Measurements from ENCODE around the gene MAL. TPM values are rescaled to one million over a fixed set of nuclear protein-coding genes. Genes with fewer than 3 reads are reported as not detected.

Gene MAL
- total and polyA plus RNA-seq, 8 donors, result 0.25 to 1.9 (median 0.81) TPM; not detected in 1

DNA sequence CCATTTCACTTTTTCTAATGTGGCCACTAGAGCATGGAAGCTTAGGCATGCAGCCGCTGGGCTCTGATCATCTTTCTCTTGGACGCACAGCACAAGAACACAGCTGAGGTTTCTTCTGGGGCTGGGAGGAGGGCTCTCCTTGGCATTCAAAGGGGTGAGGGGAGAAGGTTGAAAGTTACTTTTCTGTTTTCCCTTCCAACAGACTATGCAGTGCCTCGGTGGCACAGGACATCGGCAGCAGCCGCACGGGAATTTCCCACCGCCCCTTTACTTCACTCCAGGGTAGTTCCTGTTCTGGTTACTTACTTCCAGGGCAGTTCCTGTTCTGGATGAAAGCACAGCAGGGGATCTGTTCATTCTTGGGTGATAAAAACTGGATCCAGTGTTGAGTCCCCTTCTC is 18.9 kb upstream of the MAL start:
- intact Hi-C loops (cut with DNase I), result no loop called here
- Histone ChIP-seq H3K4me1 (no peaks in the 10 kb centered on the region), H3K4me3 (no peak overlapping the region), H3K9me3 (no peaks in the 10 kb centered on the region), H3K36me3 (no peaks in the 10 kb centered on the region), H3K27ac (no peak overlapping the region), H3K27me3 (no peaks in the 10 kb centered on the region)
- 73 to 83% methylated on average over 7 of the region's 7 CpGs for WGBS, 2 donors
- TF ChIP-seq, protein P1, sequence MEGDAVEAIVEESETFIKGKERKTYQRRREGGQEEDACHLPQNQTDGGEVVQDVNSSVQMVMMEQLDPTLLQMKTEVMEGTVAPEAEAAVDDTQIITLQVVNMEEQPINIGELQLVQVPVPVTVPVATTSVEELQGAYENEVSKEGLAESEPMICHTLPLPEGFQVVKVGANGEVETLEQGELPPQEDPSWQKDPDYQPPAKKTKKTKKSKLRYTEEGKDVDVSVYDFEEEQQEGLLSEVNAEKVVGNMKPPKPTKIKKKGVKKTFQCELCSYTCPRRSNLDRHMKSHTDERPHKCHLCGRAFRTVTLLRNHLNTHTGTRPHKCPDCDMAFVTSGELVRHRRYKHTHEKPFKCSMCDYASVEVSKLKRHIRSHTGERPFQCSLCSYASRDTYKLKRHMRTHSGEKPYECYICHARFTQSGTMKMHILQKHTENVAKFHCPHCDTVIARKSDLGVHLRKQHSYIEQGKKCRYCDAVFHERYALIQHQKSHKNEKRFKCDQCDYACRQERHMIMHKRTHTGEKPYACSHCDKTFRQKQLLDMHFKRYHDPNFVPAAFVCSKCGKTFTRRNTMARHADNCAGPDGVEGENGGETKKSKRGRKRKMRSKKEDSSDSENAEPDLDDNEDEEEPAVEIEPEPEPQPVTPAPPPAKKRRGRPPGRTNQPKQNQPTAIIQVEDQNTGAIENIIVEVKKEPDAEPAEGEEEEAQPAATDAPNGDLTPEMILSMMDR (IDR thresholded peaks at IDR 0.05), result no peak
- FAIRE-seq, result no peak
- ATAC-seq, result no peak
- DNase-seq, result peak in 1 of 6 donors; percentile 9

DNA sequence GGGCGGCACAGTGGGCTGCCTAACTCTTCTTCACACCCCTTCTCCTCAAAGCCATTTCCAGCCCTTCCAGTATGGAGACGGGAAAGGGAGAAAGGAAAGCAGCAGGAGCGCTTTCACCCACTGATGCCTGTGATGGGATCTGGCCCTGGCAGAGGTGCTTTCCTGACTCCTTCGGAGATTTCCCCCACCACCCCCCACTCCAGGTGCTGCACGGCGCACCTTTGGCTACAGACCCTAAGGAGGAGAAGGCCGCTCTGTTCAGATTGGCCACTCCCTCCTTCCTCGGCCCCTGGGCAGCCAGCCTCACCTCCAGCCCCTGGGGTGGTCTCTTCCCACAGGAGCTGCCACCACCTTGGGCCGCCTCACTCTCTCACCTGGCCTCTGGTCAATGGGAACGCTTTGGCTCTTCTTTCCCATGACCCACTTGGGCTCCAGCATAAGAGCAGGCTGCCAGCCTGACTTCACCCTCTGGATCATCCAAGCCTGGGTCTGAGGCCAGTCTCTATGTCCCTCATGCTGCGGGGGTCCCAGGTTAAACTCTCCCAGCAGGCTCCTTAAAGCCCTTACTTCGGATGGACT is 18.4 kb upstream of the MAL start:
- no peak overlapping the region for H3K27ac ChIP-seq
- no peaks in the 10 kb centered on the region for H3K4me1 ChIP-seq
- WGBS, 2 donors, result 80 to 87% methylated on average over 12 of the region's 12 CpGs
- H3K4me3 ChIP-seq, result no peak overlapping the region
- no peak for ATAC-seq
- no peaks in the 10 kb centered on the region for H3K27me3 ChIP-seq
- no peaks in the 10 kb centered on the region for H3K36me3 ChIP-seq
- peak in 1 of 6 donors; percentile 24 for DNase-seq
- intact Hi-C loops (cut with DNase I), result no loop called here
- H3K9me3 ChIP-seq, result no peaks in the 10 kb centered on the region
- no peak for FAIRE-seq
- TF ChIP-seq, protein P1 (IDR thresholded peaks at IDR 0.05), result no peak

DNA sequence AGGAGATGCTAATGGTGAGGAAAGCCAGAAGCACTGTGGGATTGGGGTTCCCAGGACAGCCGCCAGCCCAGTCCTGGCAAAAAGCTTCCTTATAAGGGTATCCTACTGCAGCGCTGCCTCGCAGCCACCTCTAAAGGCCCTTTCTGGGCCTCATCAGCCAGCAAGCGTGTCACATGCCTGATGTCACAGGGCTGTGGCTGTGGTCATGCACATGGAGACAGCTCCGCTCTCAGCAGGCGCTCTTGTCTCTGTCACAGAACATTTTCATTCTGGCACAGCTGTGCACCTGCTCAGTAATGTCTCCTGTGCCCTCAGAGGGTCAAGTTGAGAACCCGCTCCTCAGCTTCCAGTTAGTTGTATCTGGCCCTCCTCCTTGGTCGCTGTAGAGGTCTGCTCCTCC is 17.7 kb upstream of the MAL start:
- H3K36me3 ChIP-seq, result no peaks in the 10 kb centered on the region
- FAIRE-seq (no peak), DNase-seq (peak in 1 of 6 donors; percentile 29), ATAC-seq (no peak)
- H3K27ac ChIP-seq, result no peak overlapping the region
- TF ChIP-seq, protein P1 (IDR thresholded peaks at IDR 0.05), result no peak
- 80 to 81% methylated on average over 8 of the region's 8 CpGs for WGBS, 2 donors
- H3K4me1 ChIP-seq, result no peaks in the 10 kb centered on the region
- H3K4me3 ChIP-seq, result no peak overlapping the region
- no peaks in the 10 kb centered on the region for H3K27me3 ChIP-seq
- H3K9me3 ChIP-seq, result no peaks in the 10 kb centered on the region
- intact Hi-C loops (cut with DNase I), result no loop called here

DNA sequence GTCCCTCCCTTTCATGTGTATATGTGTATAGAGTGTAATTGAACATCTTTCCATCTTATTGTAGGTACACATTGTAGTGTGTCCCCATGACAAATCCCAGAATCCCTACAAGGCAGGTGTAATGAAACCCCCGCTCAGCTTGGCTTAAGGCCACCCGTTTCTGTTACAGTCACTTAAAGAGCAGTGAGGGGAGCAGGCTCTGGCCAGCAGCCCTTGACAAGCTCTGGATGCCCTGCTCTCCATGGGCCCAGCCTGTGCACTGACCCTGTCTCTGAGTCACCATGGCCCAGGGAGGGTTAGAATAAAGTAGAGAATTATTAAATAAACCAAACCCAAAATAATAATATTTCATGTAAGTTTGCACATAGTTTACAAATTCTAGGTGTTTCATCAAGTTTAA is 17.2 kb upstream of the MAL start:
- Histone ChIP-seq H3K9me3 (no peaks in the 10 kb centered on the region), H3K36me3 (no peaks in the 10 kb centered on the region), H3K27ac (no peak overlapping the region), H3K4me1 (no peaks in the 10 kb centered on the region), H3K27me3 (no peaks in the 10 kb centered on the region), H3K4me3 (no peak overlapping the region)
- FAIRE-seq, result no peak
- WGBS, 2 donors, result 56 to 66% methylated on average over 2 of the region's 2 CpGs
- DNase-seq, result peak in 1 of 6 donors; percentile 13
- intact Hi-C loops (cut with DNase I), result no loop called here
- ATAC-seq, result no peak
- TF ChIP-seq, protein P1 (IDR thresholded peaks at IDR 0.05), result no peak

DNA sequence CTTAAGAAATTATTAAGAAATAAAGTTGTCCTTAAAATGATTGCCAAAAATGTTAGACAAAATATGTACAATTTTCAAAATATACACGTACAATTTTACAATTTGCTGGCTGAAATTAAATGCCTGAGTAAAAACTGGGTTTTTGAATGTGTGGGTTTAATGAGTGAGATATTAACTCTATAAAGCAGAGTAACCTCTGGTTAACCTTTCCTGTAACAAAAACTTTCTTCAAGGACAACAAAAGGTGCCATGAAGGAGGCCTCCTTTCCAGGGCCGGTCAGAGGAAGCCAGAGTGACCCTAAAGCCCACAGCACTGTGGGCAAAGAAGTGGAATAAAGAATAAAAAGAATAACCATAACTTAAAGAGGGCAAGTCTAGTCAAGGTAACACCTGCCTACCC is 16.5 kb upstream of the MAL start:
- H3K4me3 ChIP-seq, result no peak overlapping the region
- 41 to 43% methylated on average over 2 of the region's 2 CpGs for WGBS, 2 donors
- DNase-seq, result peak in 1 of 6 donors; percentile 6
- no peaks in the 10 kb centered on the region for H3K4me1 ChIP-seq
- no peaks in the 10 kb centered on the region for H3K27me3 ChIP-seq
- intact Hi-C loops (cut with DNase I), result no loop called here
- no peaks in the 10 kb centered on the region for H3K9me3 ChIP-seq
- TF ChIP-seq, protein P1 (IDR thresholded peaks at IDR 0.05), result no peak
- ATAC-seq, result no peak
- FAIRE-seq, result no peak
- H3K36me3 ChIP-seq, result no peaks in the 10 kb centered on the region
- no peak overlapping the region for H3K27ac ChIP-seq
